IMR-90 (cell line): ENCODE results near the gene NPAS1. TPM values are rescaled to one million over a fixed set of nuclear protein-coding genes. Genes with fewer than 3 reads are reported as not detected.
A peak's percentile ranks its signal among the peaks of the same experiment; 100 is the strongest.

Source experiments
- ATAC-seq: fragments of 200-7000 bp; cut with Tn5 transposase; 2 replicates; pipeline ENCODE4 v1.9.1; 2020; ENCODE audit warnings: low read depth, mild to moderate bottlenecking, moderate library complexity
- BruUV-seq: library from RNA; stranded (reverse); fragments of 400-500 nt; replicated peaks from 2 replicates; lab custom pipeline; 2021; lab: Mats Ljungman, UMichigan
- CTCF ChIA-PET: fragments of 300-600 bp; formaldehyde crosslinking; extraction: SDS; loops from one replicate; lab custom pipeline; 2021; ENCODE audit warnings: antibody characterized with exemption; lab: Yijun Ruan, JAX
- POLR2A ChIA-PET: fragments of 300-600 bp; sonication (Branson Sonifier 250); formaldehyde crosslinking; loops from one replicate; lab custom pipeline; 2022; ENCODE audit warnings: antibody characterized with exemption; ENCODE audit not compliant: unreplicated experiment; lab: Charles Lee
- DNase-seq: peaks from one replicate; pipeline ENCODE4 v3.0.0; 2013
- H2AFZ ChIP-seq: replicated peaks from 2 replicates; pipeline ENCODE3; 2013; ENCODE audit warnings: low read length, mild to moderate bottlenecking; ENCODE audit not compliant: poor library complexity
- H2AK5ac ChIP-seq: 2 replicates; pipeline ENCODE4 v1.6.1; 2013; ENCODE audit warnings: low read depth, low read length, inconsistent platforms
- H2AK9ac ChIP-seq: replicated peaks from 2 replicates; pipeline ENCODE3; 2013; ENCODE audit warnings: mild to moderate bottlenecking, low read depth, low read length, moderate library complexity; ENCODE audit not compliant: poor library complexity
- H2BK120ac ChIP-seq: 2 replicates; pipeline ENCODE4 v1.6.1; 2013; ENCODE audit warnings: low read depth, low read length, inconsistent platforms
- H2BK15ac ChIP-seq: 3 replicates; pipeline ENCODE4 v1.6.1; 2013; ENCODE audit warnings: low read depth, low read length, inconsistent platforms
- H2BK20ac ChIP-seq: 2 replicates; pipeline ENCODE4 v1.6.1; 2013; ENCODE audit warnings: low read depth, mild to moderate bottlenecking, inconsistent platforms, low read length, moderate library complexity
- H2BK5ac ChIP-seq: 2 replicates; pipeline ENCODE4 v1.6.1; 2013; ENCODE audit warnings: mild to moderate bottlenecking, low read depth, low read length, inconsistent platforms; ENCODE audit not compliant: poor library complexity, severe bottlenecking
- H3K14ac ChIP-seq: replicated peaks from 2 replicates; pipeline ENCODE4 v1.6.1; 2013; ENCODE audit warnings: low read depth, low read length, inconsistent platforms
- H3K18ac ChIP-seq: 2 replicates; pipeline ENCODE4 v1.6.1; 2013; ENCODE audit warnings: low read depth, low read length, control low read depth
- H3K23ac ChIP-seq: 2 replicates; pipeline ENCODE4 v1.6.1; 2013; ENCODE audit warnings: low read depth, low read length, inconsistent platforms
- H3K27ac ChIP-seq: 2 replicates; pipeline ENCODE4 v1.5.1; 2013; ENCODE audit warnings: mild to moderate bottlenecking, control low read depth, low read length; ENCODE audit not compliant: insufficient read depth
- H3K27me3 ChIP-seq: 2 replicates; pipeline ENCODE4 v1.6.1; 2013; ENCODE audit warnings: low read length; ENCODE audit not compliant: control insufficient read depth, insufficient read depth
- H3K36me3 ChIP-seq: 2 replicates; pipeline ENCODE4 v1.6.1; 2013; ENCODE audit warnings: low read length, mixed read lengths; ENCODE audit not compliant: control insufficient read depth, insufficient read depth
- H3K4ac ChIP-seq: 2 replicates; pipeline ENCODE4 v1.6.1; 2013; ENCODE audit warnings: low read depth, low read length, inconsistent platforms
- H3K4me1 ChIP-seq: 2 replicates; pipeline ENCODE4 v1.6.1; 2013; ENCODE audit warnings: low read length, mixed read lengths; ENCODE audit not compliant: control insufficient read depth, insufficient read depth
- H3K4me2 ChIP-seq: 2 replicates; pipeline ENCODE4 v1.6.1; 2013; ENCODE audit warnings: low read depth, mild to moderate bottlenecking, control low read depth, low read length, moderate library complexity
- H3K4me3 ChIP-seq: 2 replicates; pipeline ENCODE4 v1.5.1; 2013; ENCODE audit warnings: low read depth, mild to moderate bottlenecking, control low read depth, low read length, moderate library complexity; ENCODE audit not compliant: insufficient read depth
- H3K56ac ChIP-seq: 2 replicates; pipeline ENCODE4 v1.6.1; 2013; ENCODE audit warnings: low read length, inconsistent platforms; ENCODE audit not compliant: insufficient read depth; ENCODE audit errors: extremely low read depth
- H3K79me1 ChIP-seq, 2 experiments: 2 replicates each; pipeline ENCODE4 v1.6.1; 2013; ENCODE audit warnings: low read length in 2 of 2, inconsistent platforms in 1 of 2, low read depth in 1 of 2
- H3K9ac ChIP-seq: 2 replicates; pipeline ENCODE4 v1.6.1; 2013; ENCODE audit warnings: low read depth, low read length, control low read depth
- H3K9me1 ChIP-seq: 2 replicates; pipeline ENCODE4 v1.6.1; 2013; ENCODE audit warnings: low read length, inconsistent platforms; ENCODE audit not compliant: insufficient read depth
- H3K9me3 ChIP-seq: 2 replicates; pipeline ENCODE4 v1.6.1; 2013; ENCODE audit warnings: low read length; ENCODE audit not compliant: control insufficient read depth, insufficient read depth
- H4K20me1 ChIP-seq: 2 replicates; pipeline ENCODE4 v1.6.1; 2013; ENCODE audit warnings: low read length, inconsistent platforms; ENCODE audit not compliant: insufficient read depth
- H4K5ac ChIP-seq: 2 replicates; pipeline ENCODE4 v1.6.1; 2013; ENCODE audit warnings: mild to moderate bottlenecking, low read depth, low read length, control low read depth
- H4K8ac ChIP-seq, 2 experiments: 2 replicates each; pipeline ENCODE4 v1.6.1; 2013; ENCODE audit warnings: low read depth in 2 of 2, low read length in 2 of 2, control low read depth in 1 of 2, inconsistent platforms in 1 of 2
- H4K91ac ChIP-seq: 2 replicates; pipeline ENCODE4 v1.6.1; 2013; ENCODE audit warnings: low read depth, low read length, inconsistent platforms; ENCODE audit not compliant: insufficient read depth
- BHLHE40 ChIP-seq: fragments of 150-350 bp; IDR thresholded peaks from 2 replicates; pipeline ENCODE4 v1.6.1; 2016; ENCODE audit warnings: mild to moderate bottlenecking, low read depth, low read length
- CHD1 ChIP-seq: IDR thresholded peaks from 2 replicates; pipeline ENCODE4 v1.6.1; 2012; ENCODE audit warnings: low read depth, low read length, improper control_type of control experiment
- FOS ChIP-seq: fragments of 150-350 bp; IDR thresholded peaks from 2 replicates; pipeline ENCODE4 v1.6.1; 2016; ENCODE audit warnings: low read depth, low read length
- MAZ ChIP-seq: IDR thresholded peaks from 2 replicates; pipeline ENCODE4 v1.6.1; 2012; ENCODE audit warnings: low read depth, mild to moderate bottlenecking, low read length, improper control_type of control experiment, moderate library complexity, borderline replicate concordance
- MXI1 ChIP-seq: IDR thresholded peaks from 2 replicates; pipeline ENCODE4 v1.6.1; 2012; ENCODE audit warnings: low read depth, mild to moderate bottlenecking, low read length, moderate library complexity, borderline replicate concordance
- NFE2L2 ChIP-seq: fragments of 150-350 bp; IDR thresholded peaks from 2 replicates; pipeline ENCODE4 v1.6.1; 2016; ENCODE audit warnings: low read depth, mild to moderate bottlenecking, low read length
- POLR2A ChIP-seq: IDR thresholded peaks from 2 replicates; pipeline ENCODE4 v1.6.1; 2012; ENCODE audit warnings: mild to moderate bottlenecking, low read depth, low read length
- RAD21 ChIP-seq: IDR thresholded peaks from 2 replicates; pipeline ENCODE4 v1.6.1; 2012; ENCODE audit warnings: low read length, improper control_type of control experiment
- RCOR1 ChIP-seq: IDR thresholded peaks from 2 replicates; pipeline ENCODE4 v1.6.1; 2012; ENCODE audit warnings: mild to moderate bottlenecking, low read length, improper control_type of control experiment; ENCODE audit not compliant: insufficient replicate concordance
- RFX5 ChIP-seq: IDR thresholded peaks from 2 replicates; pipeline ENCODE4 v1.8.0; 2012; ENCODE audit warnings: low read depth, mild to moderate bottlenecking, low read length, moderate library complexity
- SMC3 ChIP-seq: fragments of 150-350 bp; IDR thresholded peaks from 2 replicates; pipeline ENCODE4 v1.6.1; 2016; ENCODE audit warnings: low read depth, mild to moderate bottlenecking, antibody characterized with exemption, low read length, moderate library complexity
- whole genome bisulfite sequencing, 2 experiments: methylation state at CpG; one replicate each; pipeline versions ENCODE4 v1.1.5 to v1.1.7; 2013; ENCODE audit warnings: missing lambda C conversion rate in 2 of 2; ENCODE audit not compliant: insufficient read length in 1 of 2; ENCODE audit errors: extremely low coverage in 2 of 2; 5-methylcytosine and 5-hydroxymethylcytosine counted together
- dilution Hi-C: fragments of 300-500 bp; cut with HindIII; formaldehyde crosslinking; loops from one replicate; pipeline ENCODE4 v1.14.3; 2018; ENCODE audit warnings: low sequenced_read_pairs; ENCODE audit not compliant: unreplicated experiment
- in situ Hi-C: fragments of 300-500 bp; cut with MboI; formaldehyde crosslinking; loops from 3 replicates; pipeline ENCODE4 v1.14.3; 2019; ENCODE audit warnings: low sequenced_read_pairs, inconsistent platforms, mixed read lengths
- intact Hi-C: fragments of 100-400 bp; cut with micrococcal nuclease; formaldehyde crosslinking; loops from 2 replicates; pipeline ENCODE4 v1.10.0; 2022
- polyA plus RNA-seq, 3 experiments: library from polyadenylated mRNA; depleted of rRNA; stranded (reverse); fragments of >200 nt; gene quantifications; 2 replicates each; pipeline ENCODE4 v1.2.3, GENCODE V29; 2012; ENCODE audit warnings: low replicate concordance in 1 of 3
- total RNA-seq: library from RNA; depleted of rRNA; stranded (reverse); fragments of >200 nt; gene quantifications from 2 replicates; pipeline ENCODE4 v1.2.3, GENCODE V29; 2012
- TF ChIP-seq, protein P1 (sequence below): fragments of 150-350 bp; IDR thresholded peaks from 2 replicates; pipeline ENCODE4 v1.6.1; 2017; ENCODE audit warnings: mild to moderate bottlenecking, antibody characterized with exemption, low read length, low read depth
- TF ChIP-seq, protein P2 (sequence below): conservative IDR thresholded peaks from 2 replicates; pipeline ENCODE4 v1.5.1; 2012; ENCODE audit warnings: mild to moderate bottlenecking, low read depth, low read length, improper control_type of control experiment
- TF ChIP-seq, protein P3 (sequence below): fragments of 150-350 bp; IDR thresholded peaks from 2 replicates; pipeline ENCODE4 v1.6.1; 2016; ENCODE audit warnings: low read depth, mild to moderate bottlenecking, low read length, moderate library complexity, borderline replicate concordance

NPAS1 gene
- total and polyA plus RNA-seq, 2 of the 4 experiments (the other 2 are of a cell fraction) = 0.36 to 5.7 TPM

DNA sequence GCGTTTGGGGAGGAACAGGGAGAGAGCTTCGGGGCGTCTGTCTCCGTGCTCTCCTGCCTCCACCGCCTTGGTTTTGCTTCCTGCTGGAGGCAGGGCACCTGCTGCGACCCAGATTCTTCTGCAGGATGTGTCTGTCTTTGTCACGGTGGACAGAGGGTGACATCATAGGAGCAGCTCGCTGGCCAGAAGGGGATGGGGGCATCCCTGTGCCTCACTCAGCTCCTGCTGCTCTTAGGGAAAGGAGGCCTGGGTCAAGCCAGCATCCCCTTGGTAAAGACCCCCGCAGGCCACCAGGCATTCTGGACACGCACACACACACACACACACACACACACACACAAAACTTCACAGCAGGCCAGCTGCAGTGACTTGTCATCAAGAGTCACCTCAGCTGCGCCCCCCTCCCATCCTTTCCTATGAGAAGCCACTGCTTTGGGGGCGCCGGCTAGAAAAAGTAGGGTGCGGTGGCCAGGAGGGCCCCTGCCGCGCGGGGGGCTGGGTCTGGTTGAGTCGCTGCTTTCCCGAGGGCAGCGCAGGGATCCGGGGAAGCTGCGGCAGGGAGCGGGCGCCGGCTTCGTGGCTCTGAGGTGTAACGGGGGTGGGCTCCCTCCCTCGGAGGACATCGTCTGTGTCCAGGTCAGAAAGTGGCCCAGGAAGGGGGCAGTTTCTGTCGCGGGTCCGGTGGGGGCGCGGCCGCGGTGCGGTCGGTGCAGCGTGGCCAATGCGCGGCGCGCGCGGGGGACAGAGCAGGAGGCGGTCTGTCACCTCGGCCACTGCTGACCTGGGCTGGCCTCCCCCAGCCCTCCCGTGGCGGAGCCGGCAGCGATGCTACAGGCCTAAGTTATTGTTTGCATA lies 15.8 kb upstream of the NPAS1 start:
- Histone ChIP-seq H2BK5ac (no peak overlapping the region), H4K20me1 (peaks cover 9% of the 10 kb centered on the region; the same call in 1 of the 2 replicates), H3K4me1 (peaks cover 4% of the 10 kb centered on the region; the same call in 1 of the 2 replicates), H3K9me3 (no peaks in the 10 kb centered on the region), H3K36me3 (peaks cover 26% of the 10 kb centered on the region), H3K27ac (no peak overlapping the region), H2BK120ac (no peak overlapping the region), H3K4me3 (no peak overlapping the region), H3K23ac (no peak overlapping the region), H3K79me1 (peaks cover 0 to 5% of the 10 kb centered on the region in 2 experiments; a peak in 1 of 4 replicates), H3K4me2 (peak overlapping the region; percentile 65), H4K91ac (no peak overlapping the region), H3K9me1 (no peaks in the 10 kb centered on the region; the same call in 1 of the 2 replicates), H2AK5ac (0 out of 2 replicates have a peak overlapping the region, but pooled peaks have one; percentile 3), H4K5ac (no peak overlapping the region), H3K18ac (no peak overlapping the region), H2BK15ac (no peak overlapping the region), H3K27me3 (no peaks in the 10 kb centered on the region), H3K14ac (no peak overlapping the region), H2AK9ac (peak overlapping the region; percentile 45), H2BK20ac (no peak overlapping the region), H2AFZ (peak overlapping the region; percentile 39), H3K56ac (no peak overlapping the region), H3K4ac (no peak overlapping the region), H3K9ac (no peak overlapping the region), H4K8ac (no peak overlapping the region)
- in situ Hi-C loops (no loop called here), intact Hi-C loops (no loop called here), dilution Hi-C loops (no loop called here)
- no TSS peak for BruUV-seq
- ATAC-seq = peak; percentile 36
- WGBS, 2 experiments = 18% methylated on average over 20 of the region's 51 CpGs; no CpG with 5 or more reads in 1 of the 2 experiments
- peak; percentile 10 for DNase-seq
- ChIA-PET POLR2A (no interaction called here), CTCF (interaction anchor here (0.5 to 1.5 kb wide), 2 partner anchors 13 to 602 kb away, joined by 3 to 4 read pairs; no protein-coding TSS in a partner anchor)
- no peak for TF ChIP-seq RFX5
- TF ChIP-seq, protein P1, sequence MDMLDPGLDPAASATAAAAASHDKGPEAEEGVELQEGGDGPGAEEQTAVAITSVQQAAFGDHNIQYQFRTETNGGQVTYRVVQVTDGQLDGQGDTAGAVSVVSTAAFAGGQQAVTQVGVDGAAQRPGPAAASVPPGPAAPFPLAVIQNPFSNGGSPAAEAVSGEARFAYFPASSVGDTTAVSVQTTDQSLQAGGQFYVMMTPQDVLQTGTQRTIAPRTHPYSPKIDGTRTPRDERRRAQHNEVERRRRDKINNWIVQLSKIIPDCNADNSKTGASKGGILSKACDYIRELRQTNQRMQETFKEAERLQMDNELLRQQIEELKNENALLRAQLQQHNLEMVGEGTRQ = no peak
- TF ChIP-seq RCOR1 = no peak
- TF ChIP-seq, protein P2, sequence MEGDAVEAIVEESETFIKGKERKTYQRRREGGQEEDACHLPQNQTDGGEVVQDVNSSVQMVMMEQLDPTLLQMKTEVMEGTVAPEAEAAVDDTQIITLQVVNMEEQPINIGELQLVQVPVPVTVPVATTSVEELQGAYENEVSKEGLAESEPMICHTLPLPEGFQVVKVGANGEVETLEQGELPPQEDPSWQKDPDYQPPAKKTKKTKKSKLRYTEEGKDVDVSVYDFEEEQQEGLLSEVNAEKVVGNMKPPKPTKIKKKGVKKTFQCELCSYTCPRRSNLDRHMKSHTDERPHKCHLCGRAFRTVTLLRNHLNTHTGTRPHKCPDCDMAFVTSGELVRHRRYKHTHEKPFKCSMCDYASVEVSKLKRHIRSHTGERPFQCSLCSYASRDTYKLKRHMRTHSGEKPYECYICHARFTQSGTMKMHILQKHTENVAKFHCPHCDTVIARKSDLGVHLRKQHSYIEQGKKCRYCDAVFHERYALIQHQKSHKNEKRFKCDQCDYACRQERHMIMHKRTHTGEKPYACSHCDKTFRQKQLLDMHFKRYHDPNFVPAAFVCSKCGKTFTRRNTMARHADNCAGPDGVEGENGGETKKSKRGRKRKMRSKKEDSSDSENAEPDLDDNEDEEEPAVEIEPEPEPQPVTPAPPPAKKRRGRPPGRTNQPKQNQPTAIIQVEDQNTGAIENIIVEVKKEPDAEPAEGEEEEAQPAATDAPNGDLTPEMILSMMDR = no peak
- TF ChIP-seq MAZ = no peak
- TF ChIP-seq CHD1 = no peak
- TF ChIP-seq, protein P3, sequence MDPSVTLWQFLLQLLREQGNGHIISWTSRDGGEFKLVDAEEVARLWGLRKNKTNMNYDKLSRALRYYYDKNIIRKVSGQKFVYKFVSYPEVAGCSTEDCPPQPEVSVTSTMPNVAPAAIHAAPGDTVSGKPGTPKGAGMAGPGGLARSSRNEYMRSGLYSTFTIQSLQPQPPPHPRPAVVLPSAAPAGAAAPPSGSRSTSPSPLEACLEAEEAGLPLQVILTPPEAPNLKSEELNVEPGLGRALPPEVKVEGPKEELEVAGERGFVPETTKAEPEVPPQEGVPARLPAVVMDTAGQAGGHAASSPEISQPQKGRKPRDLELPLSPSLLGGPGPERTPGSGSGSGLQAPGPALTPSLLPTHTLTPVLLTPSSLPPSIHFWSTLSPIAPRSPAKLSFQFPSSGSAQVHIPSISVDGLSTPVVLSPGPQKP = no peak
- no peak for TF ChIP-seq POLR2A
- TF ChIP-seq BHLHE40 = no peak
- no peak for TF ChIP-seq RAD21
- TF ChIP-seq NFE2L2 = no peak
- TF ChIP-seq FOS = no peak
- no peak for TF ChIP-seq MXI1
- no peak for TF ChIP-seq SMC3
